Epidermal melanocyte (primary cell): ENCODE measurements around the gene GFI1.

ENCODE experiments used
- DNase-seq: peaks from one replicate; pipeline ENCODE4 v3.0.0; 2011; ENCODE audit warnings: low spot score; ENCODE audit not compliant: insufficient read length

The GFI1 gene

DNA sequence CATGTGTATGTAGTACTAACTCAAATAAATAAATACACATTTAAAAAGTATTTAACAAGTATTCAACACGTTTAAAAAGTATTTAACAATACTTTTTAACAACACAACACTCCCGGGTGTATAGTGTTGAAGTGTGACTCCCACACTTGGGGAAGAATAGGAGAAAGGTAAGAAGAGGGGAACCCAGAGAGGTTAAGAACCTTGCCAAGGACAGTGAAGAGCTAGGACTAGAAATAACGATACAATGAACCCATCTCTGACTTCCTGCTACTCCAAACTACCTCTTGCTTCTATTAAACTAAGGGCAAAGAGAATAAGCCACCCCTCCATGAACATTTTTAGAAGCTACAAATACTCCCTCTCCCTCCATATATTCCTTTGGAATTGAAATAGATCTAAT lies 1.7 kb upstream of the GFI1 start:
- DNase-seq: no peak

- DNase-seq: no peak
Measured at GRCh38 chr1:92487078-92487605, 417 bp upstream of the GFI1 start.

DNA sequence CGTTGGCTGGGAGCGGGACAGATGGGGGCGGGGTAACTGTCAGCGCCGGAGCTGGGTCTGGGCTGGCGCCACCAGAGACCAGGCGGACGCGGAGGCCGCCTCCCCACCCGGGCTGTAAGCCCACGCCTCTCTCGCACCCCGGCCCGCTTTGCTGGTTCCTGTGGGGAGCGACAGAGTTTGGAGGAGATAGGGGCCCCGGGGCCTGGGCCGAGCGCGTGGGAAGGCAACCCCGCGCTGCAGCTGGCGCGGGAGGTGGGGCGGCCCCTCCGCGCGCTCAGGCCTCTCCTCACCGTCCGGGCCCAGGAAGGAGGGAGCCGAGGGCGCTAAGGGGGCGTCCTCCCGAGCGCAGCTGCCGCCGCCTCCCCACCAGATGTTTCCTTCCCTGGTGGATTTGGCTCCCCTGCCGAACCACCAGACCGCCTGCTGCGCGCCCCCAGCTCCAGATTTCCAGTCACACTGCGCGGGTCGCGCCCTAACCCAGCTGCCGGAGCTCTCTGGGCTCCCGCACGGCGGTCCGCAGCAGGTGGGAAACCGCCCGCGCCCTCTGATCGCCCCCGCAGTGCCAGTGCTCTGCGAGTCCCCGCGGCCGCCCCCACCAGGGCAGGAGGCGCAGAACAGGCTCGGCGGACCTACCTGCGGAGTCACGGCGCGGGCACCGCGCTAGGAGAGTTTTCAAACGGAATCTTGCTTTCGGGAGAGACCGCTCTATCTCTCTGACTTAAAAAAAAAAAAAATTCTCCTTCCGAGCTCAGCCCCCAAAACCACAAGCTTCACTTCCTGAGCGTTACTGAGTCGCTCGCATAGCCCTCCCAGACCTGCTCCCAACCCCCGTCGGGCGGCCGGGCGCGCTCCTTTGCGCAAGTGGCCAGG lies 1.1 kb downstream of the GFI1 start:
- no peak for DNase-seq

DNA sequence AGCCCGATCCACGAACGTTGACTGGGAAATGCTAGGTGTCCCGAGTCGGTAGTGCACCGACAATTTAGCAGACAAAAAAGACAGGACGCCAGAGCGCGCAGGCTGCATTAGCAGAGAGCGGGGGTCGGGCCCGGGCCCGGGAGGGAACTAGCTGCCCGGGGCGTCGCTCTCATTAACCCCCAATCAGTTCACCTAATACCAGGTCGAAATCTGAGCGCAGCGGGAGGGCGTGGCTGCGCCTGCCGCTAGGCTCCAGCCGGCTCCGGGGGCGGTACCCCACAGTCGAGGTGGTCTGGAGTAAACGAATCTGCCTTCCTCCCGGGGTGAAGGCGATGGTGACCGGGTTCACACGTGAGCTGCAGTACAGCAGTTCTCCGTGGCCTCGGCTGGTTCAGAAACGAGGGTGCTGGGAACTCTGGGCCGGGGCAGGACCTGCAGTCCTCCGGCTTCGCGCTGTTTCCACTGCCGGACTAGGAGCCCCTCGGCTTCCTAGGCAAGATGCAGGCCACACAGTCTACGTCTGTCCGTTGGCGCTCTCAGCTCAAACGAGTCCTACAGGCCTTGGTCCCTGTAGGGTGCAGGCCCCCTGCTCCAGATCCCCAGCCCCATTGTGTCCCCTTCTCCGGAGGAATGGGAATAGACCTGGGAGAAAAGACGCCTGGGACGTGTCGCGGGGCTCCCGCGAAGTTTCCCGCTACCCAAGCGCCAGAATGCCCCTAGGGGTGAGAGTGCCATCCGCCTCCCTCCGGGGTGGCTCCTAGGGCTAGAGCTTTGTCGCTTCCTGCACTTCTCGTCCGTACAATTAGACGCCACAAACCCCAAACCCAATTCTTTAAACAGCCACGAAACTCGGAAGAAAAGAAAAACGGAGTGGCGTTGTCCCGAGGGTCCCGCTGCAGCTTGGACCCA lies 2.0 kb downstream of the GFI1 start:
- DNase-seq: no peak

DNA sequence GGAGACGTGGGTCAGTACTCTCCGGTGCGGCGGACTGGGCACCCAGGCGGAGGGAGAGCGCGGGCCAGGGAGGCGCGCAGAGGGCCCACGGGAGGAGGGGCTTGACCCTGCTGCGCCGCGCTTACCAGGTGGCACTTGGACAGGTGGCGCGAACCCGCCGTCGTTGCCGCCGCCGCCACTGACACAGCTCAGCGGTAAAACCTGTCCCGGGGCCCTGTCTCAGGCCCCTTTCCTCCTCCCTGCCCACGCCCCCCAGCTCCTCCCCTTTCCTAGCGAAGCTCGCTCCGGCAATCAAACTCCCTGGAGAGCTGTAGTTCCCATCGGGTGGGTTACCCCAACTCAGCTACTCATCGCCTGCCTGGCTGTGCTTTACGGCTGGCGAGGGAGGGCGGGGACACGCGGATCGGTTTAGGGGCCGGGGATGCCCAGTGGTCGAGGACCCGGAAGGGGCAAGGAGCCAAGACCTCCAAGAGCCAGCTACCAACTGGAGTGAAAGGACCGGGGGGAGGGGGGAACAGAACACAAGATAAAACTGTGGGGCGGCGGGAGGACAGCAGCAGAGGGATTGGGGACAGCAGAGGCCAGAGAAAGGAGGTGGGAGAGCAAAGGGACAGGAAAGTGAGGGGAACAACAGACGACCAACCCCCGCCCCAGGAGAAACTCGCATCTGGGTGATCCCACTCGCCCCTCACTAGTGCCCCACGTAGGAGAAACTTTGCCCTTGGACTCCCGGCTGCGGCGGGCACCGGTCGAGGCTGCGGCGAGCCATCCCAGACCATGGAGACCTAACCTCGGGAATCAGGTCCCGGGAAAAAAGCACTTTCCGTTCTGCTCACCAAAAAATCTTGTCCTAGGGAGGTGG lies 2.9 kb downstream of the GFI1 start:
- no peak for DNase-seq

DNA sequence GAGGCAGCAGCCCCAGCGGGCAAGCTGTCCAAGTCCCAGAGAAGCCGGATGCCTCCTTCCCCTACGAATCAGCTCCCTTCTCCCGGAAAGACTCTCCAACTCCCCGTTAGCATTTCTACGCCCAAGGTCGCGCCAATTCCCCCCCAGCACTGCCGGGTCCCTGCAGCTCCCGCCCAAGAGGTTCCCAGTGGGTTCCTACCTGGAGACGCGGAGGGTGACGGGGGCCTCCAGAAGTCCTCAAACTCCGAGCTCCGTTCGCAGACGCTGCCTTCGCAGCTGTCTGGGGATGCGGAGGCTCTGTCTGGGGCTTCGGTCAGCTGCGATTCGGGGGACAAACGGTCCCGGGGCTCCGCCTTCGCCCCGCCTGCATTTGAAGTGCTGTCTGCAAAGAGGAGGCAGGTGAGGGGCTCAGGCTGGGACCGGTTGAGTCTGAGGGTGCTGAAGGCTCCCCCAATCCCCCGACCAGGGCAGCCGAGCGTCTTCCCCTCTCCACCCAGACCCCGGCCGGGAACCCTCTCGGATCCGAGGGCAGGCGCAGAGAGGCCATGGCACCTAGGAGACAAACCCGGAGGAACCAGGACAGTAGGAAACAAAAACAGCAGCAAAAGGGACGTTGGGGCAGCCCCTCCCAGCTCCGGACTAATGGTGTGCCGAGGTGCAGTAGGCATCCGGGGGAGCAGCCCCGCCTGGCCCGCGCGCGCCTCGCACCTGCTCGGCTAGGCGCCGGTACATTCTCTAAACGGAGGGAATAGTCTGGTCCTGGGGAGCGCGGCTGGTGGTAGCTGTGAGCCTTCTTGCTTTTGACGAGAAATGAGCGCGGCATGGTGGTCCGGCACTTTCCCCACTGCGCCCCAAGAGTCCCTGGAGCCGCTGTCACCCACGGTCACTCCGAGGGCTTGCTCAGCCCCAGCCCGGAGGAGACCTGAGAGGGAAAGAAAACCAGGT lies 3.8 kb downstream of the GFI1 start:
- DNase-seq: no peak

- DNase-seq: no peak
Measured at GRCh38 chr1:92481971-92482664, 4.6 kb downstream of the GFI1 start.

DNA sequence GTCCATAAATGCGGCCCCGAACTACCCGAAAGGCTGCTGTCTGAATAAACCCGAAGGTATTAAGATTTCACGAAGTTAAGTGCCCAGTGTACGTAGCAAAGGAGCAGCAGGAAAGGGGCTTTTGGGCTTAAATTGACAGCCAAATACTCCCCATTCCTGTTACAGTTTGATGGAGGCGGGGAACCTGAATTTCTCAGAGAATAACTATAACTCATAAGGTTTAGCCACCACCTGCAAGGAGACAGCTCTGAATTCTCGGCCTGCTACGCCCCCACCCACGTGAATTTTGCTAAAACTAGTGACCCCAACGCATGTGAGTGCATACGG lies 5.2 kb downstream of the GFI1 start:
- DNase-seq: no peak

DNA sequence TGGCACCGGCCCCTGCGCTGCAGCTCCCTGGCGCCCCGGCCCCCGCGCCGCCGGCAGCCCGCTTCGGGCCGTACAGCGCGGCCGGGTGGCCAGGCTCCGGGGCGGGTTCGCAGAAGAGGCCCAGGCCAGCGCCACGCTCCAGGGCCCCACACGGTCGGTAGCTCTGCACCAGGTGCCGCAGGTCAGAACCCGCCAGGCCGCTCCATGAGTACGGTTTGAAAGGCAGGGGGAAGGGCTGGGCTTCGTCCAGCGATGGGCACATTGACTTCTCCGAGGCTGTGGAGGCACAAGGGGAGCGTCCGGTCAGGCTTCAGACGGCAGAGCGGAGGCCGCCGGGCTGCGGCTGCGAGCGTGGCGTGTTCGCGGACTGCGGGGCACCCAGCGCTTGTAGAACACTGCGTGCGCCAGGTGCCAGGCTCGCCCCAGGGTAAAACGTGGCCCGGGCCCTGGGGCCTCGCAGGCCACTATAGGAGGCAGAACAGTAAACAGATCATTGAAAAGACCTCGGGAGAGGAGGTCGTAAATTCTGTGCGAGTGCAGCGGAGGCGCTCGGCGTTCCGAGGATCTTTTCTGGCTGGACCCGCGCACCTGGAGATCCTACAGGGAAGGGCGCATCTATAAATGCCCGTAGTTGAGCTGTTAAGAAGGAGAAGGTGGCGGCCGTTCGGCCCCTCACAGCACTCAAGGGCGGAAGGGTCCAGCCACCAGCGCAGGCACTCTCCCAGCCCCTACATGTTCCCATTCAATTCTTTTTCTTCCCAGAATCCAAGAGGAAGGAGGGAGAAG lies 5.7 kb downstream of the GFI1 start:
- DNase-seq: no peak

DNA sequence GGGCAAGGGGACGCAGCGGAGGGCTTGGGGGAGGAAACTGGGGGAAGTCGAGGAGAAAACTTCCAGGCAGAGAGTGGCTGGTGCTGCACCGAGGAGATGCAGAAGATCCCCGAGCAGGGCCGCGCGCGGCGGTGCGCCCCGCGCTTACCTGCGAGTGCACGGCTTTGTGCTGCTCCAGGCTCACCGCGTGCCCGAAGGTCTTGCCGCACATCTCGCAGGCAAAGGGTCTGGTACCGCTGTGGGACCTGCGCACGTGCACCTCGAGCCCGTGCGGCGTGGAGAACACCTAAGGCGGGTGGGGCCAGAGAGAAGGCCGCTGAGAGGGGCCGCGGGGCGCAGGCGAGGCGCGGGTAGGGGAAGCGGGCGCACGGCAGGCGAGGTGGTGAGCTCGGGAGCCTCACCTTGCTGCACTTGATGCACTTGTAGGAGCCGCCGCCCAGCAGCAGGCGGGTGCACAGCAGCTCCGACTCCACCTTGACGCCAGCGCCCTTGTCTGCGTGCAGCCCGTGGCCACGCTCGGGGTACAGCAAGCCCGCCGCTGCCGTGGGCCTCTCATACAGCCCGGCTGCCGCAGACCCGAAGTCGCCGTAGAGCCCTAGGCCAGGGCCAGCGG lies 6.4 kb downstream of the GFI1 start:
- DNase-seq: no peak

- no peak for DNase-seq
Measured at GRCh38 chr1:92479587-92479986, 7.1 kb downstream of the GFI1 start.

DNA sequence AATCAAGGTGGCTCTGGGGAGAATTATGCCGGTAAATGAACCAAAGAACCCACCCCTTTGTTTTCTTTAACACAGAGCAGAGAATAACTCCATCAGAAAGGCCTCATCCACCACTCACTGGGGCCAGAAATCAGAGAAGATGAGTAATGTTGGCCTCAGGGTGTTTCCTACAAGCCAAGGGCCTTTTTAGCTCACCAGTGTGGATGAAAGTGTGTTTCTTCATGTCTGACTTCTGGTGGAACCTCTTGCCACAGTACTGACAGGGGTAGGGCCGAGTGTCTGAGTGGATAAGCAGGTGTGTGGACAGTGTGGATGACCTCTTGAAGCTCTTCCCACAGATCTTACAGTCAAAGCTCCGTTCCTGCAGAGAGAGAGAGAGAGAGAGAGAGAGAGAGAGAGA lies 8.3 kb downstream of the GFI1 start:
- DNase-seq: no peak

- DNase-seq: no peak
Measured at GRCh38 chr1:92476071-92476631, 10.6 kb downstream of the GFI1 start.

- DNase-seq: no peak
Measured at GRCh38 chr1:92475029-92475428, 11.7 kb downstream of the GFI1 start.

GRCh38 chr1:92473781-92474495 lies 12.8 kb downstream of the GFI1 start:
- DNase-seq: no peak

GRCh38 chr1:92470216-92470615 lies 16.5 kb downstream of the GFI1 start:
- no peak for DNase-seq

DNA sequence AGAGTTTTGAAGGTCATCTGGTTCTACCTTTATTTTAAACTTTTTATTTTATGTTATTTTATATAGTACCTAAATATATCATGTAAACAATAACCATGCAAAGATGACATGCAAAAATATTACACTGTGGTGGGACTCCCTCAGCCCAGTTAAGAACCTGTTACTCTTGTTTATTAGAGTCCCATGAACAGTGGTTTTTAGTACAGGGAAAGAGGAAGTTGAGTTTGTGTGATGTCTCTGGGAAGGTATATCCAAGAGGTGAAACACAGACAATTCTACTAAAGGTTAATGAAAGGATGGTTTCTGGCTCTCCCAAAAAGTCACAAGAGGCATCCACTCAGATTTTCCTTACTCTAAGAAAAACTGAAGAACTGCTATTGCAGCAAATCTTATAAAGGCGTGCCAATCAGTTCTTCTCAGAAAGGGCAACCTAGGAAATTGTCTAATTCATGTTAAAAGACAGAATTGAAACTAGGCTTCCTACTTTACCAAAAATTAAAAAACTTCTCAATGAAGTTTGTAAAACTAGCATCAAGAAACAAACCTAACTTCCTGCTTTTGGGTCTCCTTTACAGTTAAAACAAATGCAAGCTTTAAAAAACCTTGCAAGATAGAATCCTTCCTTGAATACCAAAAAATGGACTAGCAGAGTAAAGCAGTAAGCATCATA lies 19.9 kb downstream of the GFI1 start:
- DNase-seq: no peak
